Cardiac muscle cell (in vitro differentiated cells and primary cell): Measurements from ENCODE around the gene FANCE. TPM values are rescaled to one million over a fixed set of nuclear protein-coding genes. Genes with fewer than 3 reads are reported as not detected.

Experiments
- DNase-seq, 2 donors: peaks; one replicate each; pipeline versions ENCODE4 v3.0.0 to v3.0.0-alpha.2; 2010 to 2017; ENCODE audit warnings: low read depth in 1 of 2, low spot score in 1 of 2
- H3K27ac ChIP-seq: fragments of 200-600 bp; sonication (generic); 2 replicates; pipeline ENCODE4 v1.5.1; 2016
- H3K27me3 ChIP-seq: fragments of 200-600 bp; sonication (generic); 2 replicates; pipeline ENCODE4 v1.6.0; 2016; ENCODE audit warnings: control low read depth
- H3K36me3 ChIP-seq: fragments of 200-600 bp; sonication (generic); 2 replicates; pipeline ENCODE4 v1.5.1; 2016; ENCODE audit warnings: control low read depth
- H3K4me1 ChIP-seq: fragments of 200-600 bp; sonication (generic); 2 replicates; pipeline ENCODE4 v1.8.1; 2017; ENCODE audit warnings: low read depth, mild to moderate bottlenecking, mixed run types
- H3K4me3 ChIP-seq: fragments of 200-600 bp; sonication (generic); 2 replicates; pipeline ENCODE4 v1.5.1; 2016; ENCODE audit warnings: mild to moderate bottlenecking
- H3K9me3 ChIP-seq: fragments of 200-600 bp; sonication (generic); 2 replicates; pipeline ENCODE4 v1.5.1; 2017; ENCODE audit warnings: low read depth, mild to moderate bottlenecking, control low read depth
- polyA plus RNA-seq: library from polyadenylated mRNA; unstranded; fragments of >200 nt; fragmentation: Nextera tagmentation; extraction: Ambion mirVana; gene quantifications from 2 replicates; pipeline ENCODE4 v1.2.1, GENCODE V29; 2016
- total RNA-seq: library from RNA; depleted of rRNA; stranded (reverse); fragments of >200 nt; gene quantifications from 2 replicates; pipeline ENCODE4 v1.2.3, GENCODE V29; 2016
- TF ChIP-seq, protein P1 (sequence below): IDR thresholded peaks from 2 replicates; pipeline ENCODE4 v1.5.1; 2012; ENCODE audit warnings: low read depth, mild to moderate bottlenecking, low read length

Gene FANCE
- total and polyA plus RNA-seq, 2 experiments from 2014 or later = 19.4 to 28.1 TPM

DNA sequence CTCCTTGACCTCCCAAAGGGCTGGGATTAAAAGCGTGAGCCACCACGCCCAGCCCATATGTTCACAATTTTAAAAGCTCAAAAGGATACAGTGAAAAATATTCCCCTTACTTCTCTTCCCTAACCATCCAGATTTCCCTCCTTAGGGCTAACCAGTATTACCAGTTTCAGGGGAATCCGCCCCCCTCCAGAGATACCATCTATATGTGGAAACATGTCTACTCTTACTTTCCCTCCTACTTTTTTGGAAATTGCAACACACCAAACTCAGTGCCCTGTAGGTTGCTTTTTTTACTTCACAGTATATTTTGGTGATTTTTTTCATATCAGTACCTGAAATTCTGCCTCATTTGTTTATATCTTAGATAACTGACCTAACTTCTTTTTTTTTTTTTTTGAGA, 9.1 kb downstream of the FANCE start:
- Histone ChIP-seq H3K36me3 (peaks cover 17% of the 10 kb centered on the region), H3K27ac (no peak overlapping the region)
- TF ChIP-seq, protein P1, sequence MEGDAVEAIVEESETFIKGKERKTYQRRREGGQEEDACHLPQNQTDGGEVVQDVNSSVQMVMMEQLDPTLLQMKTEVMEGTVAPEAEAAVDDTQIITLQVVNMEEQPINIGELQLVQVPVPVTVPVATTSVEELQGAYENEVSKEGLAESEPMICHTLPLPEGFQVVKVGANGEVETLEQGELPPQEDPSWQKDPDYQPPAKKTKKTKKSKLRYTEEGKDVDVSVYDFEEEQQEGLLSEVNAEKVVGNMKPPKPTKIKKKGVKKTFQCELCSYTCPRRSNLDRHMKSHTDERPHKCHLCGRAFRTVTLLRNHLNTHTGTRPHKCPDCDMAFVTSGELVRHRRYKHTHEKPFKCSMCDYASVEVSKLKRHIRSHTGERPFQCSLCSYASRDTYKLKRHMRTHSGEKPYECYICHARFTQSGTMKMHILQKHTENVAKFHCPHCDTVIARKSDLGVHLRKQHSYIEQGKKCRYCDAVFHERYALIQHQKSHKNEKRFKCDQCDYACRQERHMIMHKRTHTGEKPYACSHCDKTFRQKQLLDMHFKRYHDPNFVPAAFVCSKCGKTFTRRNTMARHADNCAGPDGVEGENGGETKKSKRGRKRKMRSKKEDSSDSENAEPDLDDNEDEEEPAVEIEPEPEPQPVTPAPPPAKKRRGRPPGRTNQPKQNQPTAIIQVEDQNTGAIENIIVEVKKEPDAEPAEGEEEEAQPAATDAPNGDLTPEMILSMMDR = no peak

DNA sequence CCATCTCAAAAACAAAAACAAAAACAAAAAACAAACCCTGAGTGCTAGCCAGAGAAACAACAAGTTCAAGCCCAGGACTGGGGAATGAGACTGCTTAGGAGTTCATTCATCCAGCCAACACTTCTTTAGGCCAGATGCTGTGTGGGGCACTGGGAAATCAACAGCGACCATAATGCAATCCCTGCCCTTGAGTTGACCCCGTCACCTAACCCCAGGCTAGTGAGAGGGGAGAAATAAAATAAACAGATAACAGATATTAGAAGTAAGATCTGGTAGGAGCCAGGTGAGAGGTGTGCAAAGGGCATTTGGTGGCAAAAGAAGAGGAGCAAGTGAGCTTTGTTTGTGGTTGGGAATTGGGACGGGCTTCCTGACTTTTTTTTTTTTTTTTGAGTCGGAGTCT, 11.2 kb downstream of the FANCE start:
- TF ChIP-seq, protein P1 = no peak
- H3K4me3 ChIP-seq = no peak overlapping the region
- H3K9me3 ChIP-seq = no peaks in the 10 kb centered on the region
- H3K27me3 ChIP-seq = no peaks in the 10 kb centered on the region
- DNase-seq = no peak
- no peaks in the 10 kb centered on the region for H3K4me1 ChIP-seq
- H3K27ac ChIP-seq = no peak overlapping the region
- peaks cover 17% of the 10 kb centered on the region for H3K36me3 ChIP-seq

More for the DNA sequence above, 9.1 kb downstream of the FANCE start:
- no peak overlapping the region for H3K4me3 ChIP-seq
- no peaks in the 10 kb centered on the region for H3K27me3 ChIP-seq
- no peaks in the 10 kb centered on the region for H3K9me3 ChIP-seq
- no peaks in the 10 kb centered on the region for H3K4me1 ChIP-seq
- DNase-seq = no peak

DNA sequence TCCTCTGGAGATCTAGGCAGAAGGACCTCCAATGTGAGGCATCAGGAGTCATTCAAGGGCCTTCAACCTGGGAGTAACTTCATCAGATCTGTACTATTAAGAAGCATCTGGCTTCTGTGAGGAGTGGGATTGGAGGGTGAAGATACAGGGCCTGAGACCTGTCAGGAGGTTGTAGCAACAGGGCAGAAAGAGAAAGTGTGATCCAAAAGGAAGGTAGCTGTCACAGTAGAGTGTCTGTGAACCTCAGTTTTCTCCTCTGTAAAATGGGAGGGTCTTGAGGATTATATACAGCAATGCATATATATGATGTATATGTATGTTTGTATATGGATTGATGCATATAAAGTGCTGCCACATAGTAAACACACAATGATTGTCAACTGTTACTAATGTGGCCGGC, 13.5 kb downstream of the FANCE start:
- Histone ChIP-seq H3K27ac (no peak overlapping the region), H3K9me3 (no peaks in the 10 kb centered on the region), H3K4me3 (no peak overlapping the region), H3K27me3 (no peaks in the 10 kb centered on the region), H3K4me1 (peaks cover 11% of the 10 kb centered on the region), H3K36me3 (peaks cover 22% of the 10 kb centered on the region)
- DNase-seq = no peak
- TF ChIP-seq, protein P1 = no peak

DNA sequence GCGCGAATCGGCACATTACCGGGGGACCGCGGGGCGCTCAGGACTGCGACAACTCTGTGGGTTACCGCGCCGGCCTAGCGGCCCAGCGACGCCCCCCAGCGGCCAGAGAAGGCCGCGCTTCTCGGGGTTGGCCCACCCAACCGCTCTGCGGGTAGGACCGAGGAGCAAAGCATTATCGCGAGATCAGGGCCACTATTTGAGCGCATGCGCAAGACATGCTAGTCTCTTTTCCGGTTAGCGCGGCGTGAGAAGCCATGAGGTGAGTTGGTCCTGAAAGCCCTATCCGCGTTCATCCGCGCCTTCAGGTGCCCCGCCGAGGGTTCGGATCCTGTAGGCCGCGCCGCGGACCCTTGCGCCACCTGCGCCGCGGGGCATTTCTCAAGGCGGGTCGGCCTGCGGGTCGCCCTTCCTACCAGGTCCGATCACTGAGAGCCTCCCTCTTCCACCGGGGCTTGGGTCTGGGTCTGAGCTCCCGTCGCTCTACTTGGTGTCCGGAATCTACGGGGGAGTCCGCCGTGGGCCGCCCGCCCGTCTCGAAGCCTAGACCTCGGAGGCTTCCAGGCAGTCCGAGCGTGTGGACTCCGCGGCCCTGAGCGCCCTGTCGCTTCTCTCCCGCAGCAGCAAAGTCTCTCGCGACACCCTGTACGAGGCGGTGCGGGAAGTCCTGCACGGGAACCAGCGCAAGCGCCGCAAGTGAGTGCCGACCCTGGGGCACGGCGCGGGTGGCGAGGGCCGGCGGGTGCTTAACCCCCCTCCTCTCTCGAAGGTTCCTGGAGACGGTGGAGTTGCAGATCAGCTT, 16.2 kb downstream of the FANCE start, which contains the start of gene RPL10A:
Gene RPL10A (plus strand): TSS at position 221 of the 799 bp plus-strand sequence. CDS start 34 bp downstream, at position 255.
- H3K27me3 ChIP-seq = no peaks in the 10 kb centered on the region
- H3K4me3 ChIP-seq = peak within 1 kb of the TSS; percentile 58
- TF ChIP-seq, protein P1 = peak; percentile 97
- peaks cover 16% of the 10 kb centered on the region for H3K4me1 ChIP-seq
- peak within 1 kb of the TSS; percentile 85 for H3K27ac ChIP-seq
- peaks cover 31% of the 10 kb centered on the region for H3K36me3 ChIP-seq
- no peaks in the 10 kb centered on the region for H3K9me3 ChIP-seq
- DNase-seq = peak; percentile 97 to 98

DNA sequence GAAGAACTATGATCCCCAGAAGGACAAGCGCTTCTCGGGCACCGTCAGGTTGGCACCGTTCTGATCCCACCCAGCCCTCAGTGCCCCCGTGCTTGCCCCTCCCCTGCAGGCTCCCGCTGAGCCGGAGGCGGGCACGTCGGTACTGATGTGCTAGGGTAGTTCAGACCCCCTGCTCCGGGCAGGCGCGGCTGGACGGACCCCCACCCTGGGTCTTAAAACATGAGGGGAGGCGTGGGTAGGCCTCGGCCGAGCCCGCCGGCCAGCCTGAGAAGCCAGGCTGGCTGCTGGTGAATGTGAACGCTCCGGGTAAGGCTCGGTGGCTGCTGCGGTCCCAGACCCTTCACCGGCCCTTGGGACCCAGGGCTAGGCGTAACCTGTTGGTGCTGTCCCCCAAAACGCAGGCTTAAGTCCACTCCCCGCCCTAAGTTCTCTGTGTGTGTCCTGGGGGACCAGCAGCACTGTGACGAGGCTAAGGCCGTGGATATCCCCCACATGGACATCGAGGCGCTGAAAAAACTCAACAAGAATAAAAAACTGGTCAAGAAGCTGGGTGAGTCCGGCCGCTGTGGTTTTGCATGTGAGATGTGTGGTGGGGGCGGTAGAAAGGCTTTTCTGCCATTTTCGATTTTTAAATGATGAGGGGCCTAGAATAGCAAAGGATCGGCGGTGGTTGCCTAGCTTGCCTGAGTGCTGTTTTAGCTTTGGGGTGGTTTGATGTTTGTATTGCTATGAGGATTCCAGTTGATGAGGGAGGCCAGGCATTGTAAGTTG, 17.0 kb downstream of the FANCE start:
- TF ChIP-seq, protein P1 = no peak
- peak overlapping the region; percentile 58 for H3K4me3 ChIP-seq
- peaks cover 31% of the 10 kb centered on the region for H3K36me3 ChIP-seq
- H3K27me3 ChIP-seq = no peaks in the 10 kb centered on the region
- H3K4me1 ChIP-seq = peaks cover 16% of the 10 kb centered on the region
- no peaks in the 10 kb centered on the region for H3K9me3 ChIP-seq
- no peak for DNase-seq
- H3K27ac ChIP-seq = peak overlapping the region; percentile 85
